K562 (cell line): ENCODE data around the gene NUP50. TPM values are rescaled to one million over a fixed set of nuclear protein-coding genes. Genes with fewer than 3 reads are reported as not detected.
A peak's percentile ranks its signal among the peaks of the same experiment; 100 is the strongest.

Source experiments
- CBX3 ChIP-seq, 2 experiments: IDR thresholded peaks; 1 replicate in 1 of 2; 2 replicates in 1 of 2; pipeline ENCODE4 v1.6.1; 2012; ENCODE audit warnings: inconsistent platforms in 2 of 2, low read length in 2 of 2, borderline replicate concordance in 1 of 2, control low read depth in 1 of 2
- CHD4 ChIP-seq: fragments of 200-600 bp; sonication (generic); IDR thresholded peaks from 3 replicates; pipeline ENCODE4 v1.6.1; 2012; ENCODE audit warnings: low read depth, mild to moderate bottlenecking, mixed read lengths, low read length, inconsistent platforms; ENCODE audit not compliant: insufficient read depth, insufficient replicate concordance, poor library complexity, severe bottlenecking
- KAT8 ChIP-seq: fragments of 450-650 bp; IDR thresholded peaks from 2 replicates; pipeline ENCODE4 v1.6.1; 2016; ENCODE audit warnings: low read depth, mild to moderate bottlenecking
- LCOR ChIP-seq: sonication (generic); formaldehyde crosslinking; IDR thresholded peaks from 2 replicates; pipeline ENCODE4 v1.8.0; 2022; ENCODE audit warnings: mild to moderate bottlenecking, missing genetic modification reagents
- NFATC3 ChIP-seq: fragments of 450-650 bp; IDR thresholded peaks from 2 replicates; pipeline ENCODE4 v1.6.1; 2017; ENCODE audit warnings: mild to moderate bottlenecking
- PPARD ChIP-seq: fragments of 250-450 bp; sonication (Bioruptor Pico); IDR thresholded peaks from 2 replicates; pipeline ENCODE4 v1.8.0; 2022; ENCODE audit warnings: inconsistent platforms, mild to moderate bottlenecking, moderate library complexity
- SMAD1 ChIP-seq: fragments of 150-350 bp; IDR thresholded peaks from 2 replicates; pipeline ENCODE4 v1.6.1; 2014; ENCODE audit warnings: low read length, low read depth; ENCODE audit not compliant: partially characterized antibody
- ZNF24 ChIP-seq: fragments of 450-650 bp; IDR thresholded peaks from 2 replicates; pipeline ENCODE4 v1.6.1; 2016
- ZNF780A ChIP-seq: fragments of 250-450 bp; sonication (Bioruptor Pico); IDR thresholded peaks from 2 replicates; pipeline ENCODE4 v1.5.0; 2021; ENCODE audit warnings: mild to moderate bottlenecking
- polyA plus RNA-seq, 8 experiments: library from polyadenylated mRNA; depleted of rRNA in 4 of 8; stranded (reverse) in 5 of 8; unstranded in 3 of 8; fragments of >200 nt; fragmentation: Nextera tagmentation in 2 of 8; fragmentation: Illumina TruSeq in 1 of 8; extraction: Ambion mirVana in 2 of 8; extraction: Trizol in 1 of 8; gene quantifications; 2 replicates each; pipeline versions ENCODE4 v1.2.1 to v1.2.3, GENCODE V29; 2011 to 2014; ENCODE audit warnings: inconsistent platforms in 1 of 8, missing spikeins in 1 of 8
- total RNA-seq, 7 experiments: library from RNA; depleted of rRNA in 6 of 7; stranded (reverse); fragments of >200 nt in 6 of 7; fragmentation: Illumina TruSeq in 2 of 7; extraction: Trizol in 2 of 7; gene quantifications; 2 replicates each; pipeline versions ENCODE4 v1.2.1 to v1.2.3, GENCODE V29; 2011 to 2021; ENCODE audit warnings: low replicate concordance in 1 of 7
- TF ChIP-seq, protein P1 (sequence below), 2 experiments: fragments of 450-650 bp in 1 of 2; sonication (generic) in 1 of 2; formaldehyde crosslinking in 1 of 2; IDR thresholded peaks; 2 replicates each; pipeline versions ENCODE4 v1.7.1 to v1.9.0; 2016 to 2022; ENCODE audit warnings: inconsistent platforms in 1 of 2, mild to moderate bottlenecking in 1 of 2, missing genetic modification reagents in 1 of 2
- TF ChIP-seq, protein P2 (sequence below): sonication (generic); formaldehyde crosslinking; IDR thresholded peaks from 2 replicates; pipeline ENCODE4 v1.8.0; 2022; ENCODE audit warnings: mild to moderate bottlenecking, missing genetic modification reagents
- TF ChIP-seq, protein P3 (sequence below): sonication (generic); formaldehyde crosslinking; IDR thresholded peaks from 2 replicates; pipeline ENCODE4 v1.8.0; 2022; ENCODE audit warnings: mild to moderate bottlenecking, missing genetic modification reagents

NUP50 gene
- total and polyA plus RNA-seq, 9 of the 15 experiments (the other 6 are each of a cell fraction or from before 2014, with no cell fraction given) = 23.8 to 83.7 (median 55.3) TPM

DNA sequence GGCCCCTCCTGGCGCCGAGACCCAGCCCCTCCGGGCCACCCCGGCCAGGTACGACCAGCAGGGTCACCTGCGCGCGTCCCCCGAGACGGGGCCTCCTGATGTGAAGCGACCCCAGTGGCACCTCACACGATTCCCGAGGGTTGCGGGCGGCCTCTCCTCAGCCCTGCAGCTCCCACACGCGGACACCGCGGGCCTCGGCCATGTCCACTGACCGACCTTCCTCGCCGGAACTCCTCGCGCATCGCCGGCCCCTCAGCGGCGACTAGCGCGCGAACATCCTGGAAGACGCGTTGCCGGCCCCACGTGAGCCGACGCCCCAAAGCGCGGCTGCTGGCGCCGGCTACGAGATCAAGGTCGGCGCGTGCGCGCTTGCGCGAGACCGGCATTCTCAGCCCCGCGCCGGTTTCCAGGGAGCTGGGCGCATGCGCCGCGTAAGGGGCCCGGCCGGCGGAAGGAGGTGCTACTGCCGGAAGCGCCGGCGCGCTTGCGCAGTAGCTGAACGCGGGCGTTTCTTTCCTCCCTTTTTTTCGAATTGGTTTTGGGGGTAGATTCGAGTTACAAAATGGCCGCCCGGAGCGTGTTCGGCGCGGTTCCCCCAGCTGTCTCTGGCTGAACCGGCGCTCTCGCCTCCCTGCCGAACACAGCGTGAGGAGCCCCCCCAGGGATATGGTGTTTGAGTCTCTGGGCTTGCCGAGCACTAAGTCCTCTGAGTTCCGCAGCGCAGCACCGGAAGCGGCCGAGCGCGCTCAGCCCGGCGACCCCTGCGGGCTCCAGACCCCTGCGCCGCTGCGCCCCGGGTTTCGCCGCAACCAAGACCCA lies at the start of gene NUP50 (continued):
- TF ChIP-seq, protein P1, sequence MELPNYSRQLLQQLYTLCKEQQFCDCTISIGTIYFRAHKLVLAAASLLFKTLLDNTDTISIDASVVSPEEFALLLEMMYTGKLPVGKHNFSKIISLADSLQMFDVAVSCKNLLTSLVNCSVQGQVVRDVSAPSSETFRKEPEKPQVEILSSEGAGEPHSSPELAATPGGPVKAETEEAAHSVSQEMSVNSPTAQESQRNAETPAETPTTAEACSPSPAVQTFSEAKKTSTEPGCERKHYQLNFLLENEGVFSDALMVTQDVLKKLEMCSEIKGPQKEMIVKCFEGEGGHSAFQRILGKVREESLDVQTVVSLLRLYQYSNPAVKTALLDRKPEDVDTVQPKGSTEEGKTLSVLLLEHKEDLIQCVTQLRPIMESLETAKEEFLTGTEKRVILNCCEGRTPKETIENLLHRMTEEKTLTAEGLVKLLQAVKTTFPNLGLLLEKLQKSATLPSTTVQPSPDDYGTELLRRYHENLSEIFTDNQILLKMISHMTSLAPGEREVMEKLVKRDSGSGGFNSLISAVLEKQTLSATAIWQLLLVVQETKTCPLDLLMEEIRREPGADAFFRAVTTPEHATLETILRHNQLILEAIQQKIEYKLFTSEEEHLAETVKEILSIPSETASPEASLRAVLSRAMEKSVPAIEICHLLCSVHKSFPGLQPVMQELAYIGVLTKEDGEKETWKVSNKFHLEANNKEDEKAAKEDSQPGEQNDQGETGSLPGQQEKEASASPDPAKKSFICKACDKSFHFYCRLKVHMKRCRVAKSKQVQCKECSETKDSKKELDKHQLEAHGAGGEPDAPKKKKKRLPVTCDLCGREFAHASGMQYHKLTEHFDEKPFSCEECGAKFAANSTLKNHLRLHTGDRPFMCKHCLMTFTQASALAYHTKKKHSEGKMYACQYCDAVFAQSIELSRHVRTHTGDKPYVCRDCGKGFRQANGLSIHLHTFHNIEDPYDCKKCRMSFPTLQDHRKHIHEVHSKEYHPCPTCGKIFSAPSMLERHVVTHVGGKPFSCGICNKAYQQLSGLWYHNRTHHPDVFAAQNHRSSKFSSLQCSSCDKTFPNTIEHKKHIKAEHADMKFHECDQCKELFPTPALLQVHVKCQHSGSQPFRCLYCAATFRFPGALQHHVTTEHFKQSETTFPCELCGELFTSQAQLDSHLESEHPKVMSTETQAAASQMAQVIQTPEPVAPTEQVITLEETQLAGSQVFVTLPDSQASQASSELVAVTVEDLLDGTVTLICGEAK (IDR thresholded peaks at IDR 0.05) = no peak
- TF ChIP-seq, protein P1 (CRISPR knock-in tag; IDR thresholded peaks at IDR 0.05) = no peak
- TF ChIP-seq ZNF780A (CRISPR knock-in tag) = no peak
- no peak for TF ChIP-seq CBX3 (IDR thresholded peaks at IDR 0.05; ENCODE audit: borderline replicate concordance in 1 of 2, low read length in 2 of 2)
- TF ChIP-seq KAT8 = no peak
- no peak for TF ChIP-seq SMAD1
- TF ChIP-seq NFATC3 = no peak
- no peak for TF ChIP-seq ZNF24
- no peak for TF ChIP-seq PPARD (CRISPR knock-in tag)
- TF ChIP-seq LCOR (CRISPR knock-in tag) = peak; percentile 52; the same call in 1 of the 2 replicates
- TF ChIP-seq, protein P2, sequence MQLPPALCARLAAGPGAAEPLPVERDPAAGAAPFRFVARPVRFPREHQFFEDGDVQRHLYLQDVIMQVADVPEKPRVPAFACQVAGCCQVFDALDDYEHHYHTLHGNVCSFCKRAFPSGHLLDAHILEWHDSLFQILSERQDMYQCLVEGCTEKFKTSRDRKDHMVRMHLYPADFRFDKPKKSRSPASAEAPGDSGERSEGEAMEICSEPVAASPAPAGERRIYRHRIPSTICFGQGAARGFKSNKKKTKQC (CRISPR knock-in tag) = no peak; the same call in 1 of the 2 replicates
- TF ChIP-seq, protein P3, sequence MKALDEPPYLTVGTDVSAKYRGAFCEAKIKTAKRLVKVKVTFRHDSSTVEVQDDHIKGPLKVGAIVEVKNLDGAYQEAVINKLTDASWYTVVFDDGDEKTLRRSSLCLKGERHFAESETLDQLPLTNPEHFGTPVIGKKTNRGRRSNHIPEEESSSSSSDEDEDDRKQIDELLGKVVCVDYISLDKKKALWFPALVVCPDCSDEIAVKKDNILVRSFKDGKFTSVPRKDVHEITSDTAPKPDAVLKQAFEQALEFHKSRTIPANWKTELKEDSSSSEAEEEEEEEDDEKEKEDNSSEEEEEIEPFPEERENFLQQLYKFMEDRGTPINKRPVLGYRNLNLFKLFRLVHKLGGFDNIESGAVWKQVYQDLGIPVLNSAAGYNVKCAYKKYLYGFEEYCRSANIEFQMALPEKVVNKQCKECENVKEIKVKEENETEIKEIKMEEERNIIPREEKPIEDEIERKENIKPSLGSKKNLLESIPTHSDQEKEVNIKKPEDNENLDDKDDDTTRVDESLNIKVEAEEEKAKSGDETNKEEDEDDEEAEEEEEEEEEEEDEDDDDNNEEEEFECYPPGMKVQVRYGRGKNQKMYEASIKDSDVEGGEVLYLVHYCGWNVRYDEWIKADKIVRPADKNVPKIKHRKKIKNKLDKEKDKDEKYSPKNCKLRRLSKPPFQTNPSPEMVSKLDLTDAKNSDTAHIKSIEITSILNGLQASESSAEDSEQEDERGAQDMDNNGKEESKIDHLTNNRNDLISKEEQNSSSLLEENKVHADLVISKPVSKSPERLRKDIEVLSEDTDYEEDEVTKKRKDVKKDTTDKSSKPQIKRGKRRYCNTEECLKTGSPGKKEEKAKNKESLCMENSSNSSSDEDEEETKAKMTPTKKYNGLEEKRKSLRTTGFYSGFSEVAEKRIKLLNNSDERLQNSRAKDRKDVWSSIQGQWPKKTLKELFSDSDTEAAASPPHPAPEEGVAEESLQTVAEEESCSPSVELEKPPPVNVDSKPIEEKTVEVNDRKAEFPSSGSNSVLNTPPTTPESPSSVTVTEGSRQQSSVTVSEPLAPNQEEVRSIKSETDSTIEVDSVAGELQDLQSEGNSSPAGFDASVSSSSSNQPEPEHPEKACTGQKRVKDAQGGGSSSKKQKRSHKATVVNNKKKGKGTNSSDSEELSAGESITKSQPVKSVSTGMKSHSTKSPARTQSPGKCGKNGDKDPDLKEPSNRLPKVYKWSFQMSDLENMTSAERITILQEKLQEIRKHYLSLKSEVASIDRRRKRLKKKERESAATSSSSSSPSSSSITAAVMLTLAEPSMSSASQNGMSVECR (CRISPR knock-in tag) = no peak
- no peak for TF ChIP-seq CHD4
